Putamen (tissue), 1 donor: ENCODE measurements around the gene TRIM62.

ENCODE experiments used
- DNase-seq: peaks from one replicate; pipeline ENCODE4 v3.0.0-alpha.2; 2016; ENCODE audit warnings: low spot score

TRIM62 gene

DNA sequence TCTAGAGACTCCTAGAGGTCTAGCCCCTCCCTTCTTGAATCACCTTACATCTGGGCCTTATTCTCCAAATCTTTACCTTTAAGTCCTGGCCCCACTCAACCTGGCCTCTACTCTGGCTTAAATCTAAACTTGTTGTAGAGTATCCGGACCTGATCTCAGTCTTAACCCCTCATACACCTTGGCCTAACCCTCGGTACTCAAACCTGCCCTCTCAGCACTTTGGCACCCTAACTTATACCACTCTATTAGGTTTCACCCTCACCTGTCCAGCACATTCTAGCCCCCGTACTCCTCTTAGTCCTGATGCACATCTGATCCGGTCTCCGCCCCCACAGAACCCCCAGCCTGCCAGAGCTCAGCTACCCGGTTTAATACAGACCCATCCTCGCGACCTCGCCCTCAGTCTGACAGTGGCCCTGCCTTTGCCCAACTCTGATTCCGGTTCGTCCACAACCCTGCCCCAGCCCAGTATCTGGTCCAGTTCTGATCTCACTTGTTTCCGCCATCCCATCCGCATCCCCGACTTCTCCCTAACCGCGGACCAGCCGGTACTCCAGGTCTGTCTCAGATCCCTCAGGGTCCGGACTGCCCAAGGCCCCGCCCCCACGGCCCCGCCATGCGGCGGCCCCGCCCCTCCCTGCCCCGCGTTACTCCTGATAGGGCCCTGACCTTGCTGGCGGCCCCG lies 1.5 kb downstream of the TRIM62 start:
- no peak for DNase-seq

DNA sequence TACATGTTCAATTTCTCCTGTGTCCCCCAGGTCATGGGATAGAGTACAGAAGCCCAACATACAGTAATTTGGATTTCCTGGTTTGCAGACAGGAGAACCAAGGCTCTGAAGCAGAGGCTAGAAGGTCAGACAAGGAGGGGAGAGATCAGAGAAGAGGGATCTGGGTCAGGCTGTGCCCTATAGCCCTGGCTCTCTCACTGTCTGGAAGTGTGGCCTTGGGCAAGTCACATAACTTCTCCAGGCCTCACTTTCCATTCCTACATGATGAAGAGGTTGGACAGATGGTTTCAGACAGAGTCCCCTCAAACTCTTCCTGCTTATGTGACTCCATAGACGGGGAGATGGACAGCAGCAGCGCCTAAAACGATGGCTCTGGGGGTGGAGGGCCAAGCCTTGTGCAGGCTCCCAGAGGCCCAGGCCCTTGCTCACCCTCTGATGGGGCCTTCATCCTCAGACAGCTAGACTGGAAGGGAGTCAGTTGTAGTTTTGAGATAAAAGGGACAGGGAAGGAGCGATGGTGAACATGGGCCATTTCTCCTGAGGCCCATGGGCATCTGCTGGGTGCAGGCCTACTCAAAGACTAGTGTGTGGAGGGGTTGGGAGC lies 2.9 kb downstream of the TRIM62 start:
- no peak for DNase-seq

DNA sequence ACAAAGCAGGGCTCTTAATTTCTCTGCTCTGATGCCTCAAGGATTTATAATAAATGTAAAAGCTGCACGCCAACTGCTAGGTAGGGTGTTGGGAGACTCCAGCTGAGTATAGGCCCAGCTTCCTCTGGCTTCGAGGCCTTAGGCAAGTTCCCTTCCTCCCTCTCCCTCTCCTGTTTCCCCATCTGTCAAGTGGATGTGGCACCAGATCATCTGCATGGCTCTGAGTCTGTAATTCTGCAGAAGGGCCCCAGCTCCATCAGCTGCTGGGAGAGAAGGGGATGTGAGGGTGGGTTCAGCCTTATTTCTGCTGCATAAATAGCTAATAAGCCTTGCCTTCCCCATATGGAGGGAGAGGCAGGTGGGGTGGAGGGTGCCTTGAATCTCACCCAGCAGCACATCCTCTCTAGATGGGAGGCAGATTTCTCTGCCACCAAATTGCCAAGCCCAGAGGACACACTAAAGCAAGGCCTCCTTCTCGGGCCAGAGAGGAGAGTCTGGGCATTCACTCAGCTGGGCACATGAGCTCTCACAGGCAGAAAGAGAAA lies 3.8 kb downstream of the TRIM62 start:
- DNase-seq: no peak

DNA sequence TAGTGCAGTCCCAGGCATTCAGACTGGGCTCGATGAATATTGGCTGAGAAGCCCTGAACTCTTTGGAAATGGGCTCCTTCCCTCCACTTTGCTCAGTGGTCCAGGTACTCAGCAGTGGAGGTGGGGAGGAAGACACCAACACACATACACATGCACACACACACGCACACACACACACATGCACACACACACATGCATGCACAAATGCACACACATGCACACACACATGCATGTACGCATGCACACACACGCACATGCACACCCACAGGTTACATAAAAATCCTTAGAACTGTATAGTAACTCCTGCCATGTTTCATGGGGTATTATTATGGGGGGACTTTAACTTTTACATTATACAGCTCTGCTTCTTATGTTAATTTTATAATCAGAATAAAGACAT lies 5.0 kb downstream of the TRIM62 start:
- DNase-seq: no peak

DNA sequence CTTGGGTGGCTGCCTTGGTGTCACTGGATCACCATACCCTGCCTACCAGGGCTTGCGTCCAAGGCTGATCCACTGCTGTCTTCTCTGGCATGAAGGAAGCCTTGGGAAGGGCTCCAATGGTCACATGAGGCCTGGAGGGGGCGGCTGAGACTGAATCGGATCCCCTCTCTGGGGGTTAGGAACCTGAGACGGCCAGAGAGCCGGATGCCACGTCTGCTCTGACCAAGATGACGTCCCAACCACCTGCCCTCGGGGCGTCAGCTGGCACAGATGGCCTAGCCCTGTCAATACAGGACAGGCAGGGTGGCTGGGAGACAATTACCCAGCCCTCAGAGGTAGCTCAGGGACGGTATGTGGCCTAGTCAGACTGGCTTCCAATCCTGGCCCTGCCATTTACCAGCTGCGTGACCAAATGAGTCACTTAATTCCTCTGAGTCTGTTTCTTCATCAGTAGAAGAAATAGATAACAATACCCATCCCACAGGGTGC lies 5.4 kb downstream of the TRIM62 start:
- DNase-seq: no peak

DNA sequence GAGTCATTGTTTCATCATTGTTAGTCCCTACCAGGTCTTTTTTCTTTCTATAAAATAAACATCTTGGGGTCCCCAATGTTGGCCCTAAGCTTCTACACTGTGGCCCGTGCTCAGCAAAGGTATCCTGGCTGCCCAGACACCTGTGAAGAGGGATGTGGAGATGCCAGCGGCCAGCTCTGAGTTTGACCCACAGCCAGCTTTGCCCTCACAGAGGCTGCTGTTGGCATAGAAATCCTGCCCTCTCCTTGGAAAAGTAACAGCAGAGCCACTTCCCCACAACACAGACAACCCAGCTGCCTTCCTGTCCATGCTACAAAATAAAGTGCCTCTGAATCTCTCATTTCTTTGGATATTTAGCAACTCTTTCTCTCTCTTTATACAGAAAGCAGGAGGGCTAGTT lies 6.0 kb downstream of the TRIM62 start:
- DNase-seq: no peak

DNA sequence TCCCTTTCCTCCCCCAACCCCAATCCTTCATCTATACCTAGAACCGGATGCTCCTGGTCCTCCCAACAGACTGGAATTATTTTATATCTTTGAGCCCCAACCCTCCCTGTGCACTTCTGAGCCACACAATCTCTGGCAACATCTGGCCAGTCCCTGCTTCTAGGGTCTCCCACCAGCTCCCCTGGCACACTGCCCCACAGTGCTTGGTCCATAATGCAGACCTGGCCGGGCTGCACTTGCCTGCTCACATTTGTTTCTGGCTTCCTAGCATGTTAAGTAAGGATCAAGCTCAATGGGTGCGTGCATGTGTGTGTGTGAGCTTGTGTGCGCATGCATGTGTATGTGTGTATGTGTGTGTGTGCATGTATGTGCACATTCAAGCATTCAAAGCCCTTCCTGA lies 8.8 kb downstream of the TRIM62 start:
- no peak for DNase-seq

DNA sequence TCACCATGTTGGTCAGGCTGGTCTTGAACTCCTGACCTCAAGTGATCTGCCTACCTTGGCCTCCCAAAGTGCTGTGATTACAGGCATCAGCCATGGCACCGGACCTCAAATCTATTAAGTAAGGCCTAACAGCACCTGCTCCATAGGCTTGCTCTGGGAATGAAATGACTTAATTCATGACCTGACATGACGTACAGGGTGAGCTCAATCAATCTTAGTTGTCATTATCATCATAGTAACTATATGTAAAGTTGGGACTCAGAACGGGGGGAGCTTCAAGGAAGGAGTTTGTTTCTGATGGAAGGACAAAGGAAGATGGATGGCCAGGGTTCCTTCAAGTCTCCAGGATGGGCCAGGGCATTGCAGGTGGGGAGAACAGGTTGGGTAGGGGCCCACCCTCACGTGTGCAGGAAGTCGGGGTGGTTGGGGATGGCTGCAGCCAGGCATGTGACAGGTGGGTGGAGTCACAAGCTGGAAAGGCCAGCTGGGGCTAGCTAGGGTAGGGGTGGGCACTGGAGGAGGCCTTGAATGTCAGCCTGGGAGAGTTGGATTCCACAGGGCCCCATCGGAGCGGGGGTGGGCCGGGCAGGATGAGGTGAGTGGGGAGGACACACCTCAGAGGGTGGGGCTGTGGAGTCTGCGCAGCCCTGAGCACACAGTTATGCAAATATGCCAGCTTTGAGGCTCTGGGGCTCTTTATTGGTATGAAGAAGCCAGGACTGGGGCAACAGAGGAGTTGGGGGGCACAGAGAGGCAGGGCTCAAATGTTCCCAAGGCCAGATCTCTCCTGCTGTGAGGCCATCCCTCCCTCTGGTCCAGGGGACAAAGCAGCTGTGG lies 9.6 kb downstream of the TRIM62 start:
- no peak for DNase-seq

DNA sequence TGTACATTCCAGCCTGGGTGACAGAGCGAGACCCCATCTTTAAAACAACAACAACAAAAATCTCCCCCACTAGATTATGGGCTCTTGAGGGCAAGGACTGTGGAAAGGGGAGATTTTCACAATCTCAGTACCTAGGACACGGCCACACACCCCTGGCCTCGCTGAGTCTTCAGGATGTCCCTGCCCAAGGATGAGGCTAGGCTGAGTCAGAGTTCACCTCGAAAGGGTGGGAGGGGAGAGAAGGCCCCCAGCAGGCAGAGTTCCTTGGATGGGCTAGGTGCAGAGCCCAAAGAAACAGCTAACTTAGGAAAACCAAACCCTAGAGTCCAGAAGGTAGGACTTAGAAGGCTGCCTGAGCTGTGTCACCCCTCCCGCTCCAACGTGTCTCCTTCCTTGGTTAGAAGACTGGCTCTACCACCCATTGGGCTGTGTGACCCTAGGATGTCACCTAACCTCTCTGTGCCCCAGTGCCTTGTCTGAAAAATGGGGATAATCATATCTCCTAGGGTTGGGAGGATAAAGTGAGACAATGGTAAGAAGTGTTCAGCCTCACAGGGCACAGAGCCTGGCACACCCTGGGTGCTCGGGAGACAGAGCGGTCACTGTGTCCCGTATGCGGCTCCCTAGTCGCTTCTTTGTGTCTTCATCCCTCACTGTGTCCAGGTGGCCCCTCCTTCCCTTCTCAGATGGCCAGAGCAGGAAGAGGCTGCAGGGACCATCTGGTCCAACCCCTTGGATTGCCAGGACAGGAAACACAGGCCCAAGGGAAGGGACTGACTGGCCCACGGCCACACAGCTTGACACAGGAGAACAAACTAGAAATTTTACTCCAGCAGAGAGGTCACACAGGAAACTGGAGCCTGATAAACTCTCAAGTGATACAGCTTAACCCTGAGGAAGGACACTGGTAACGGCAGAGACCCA lies 11.2 kb downstream of the TRIM62 start:
- DNase-seq: no peak

DNA sequence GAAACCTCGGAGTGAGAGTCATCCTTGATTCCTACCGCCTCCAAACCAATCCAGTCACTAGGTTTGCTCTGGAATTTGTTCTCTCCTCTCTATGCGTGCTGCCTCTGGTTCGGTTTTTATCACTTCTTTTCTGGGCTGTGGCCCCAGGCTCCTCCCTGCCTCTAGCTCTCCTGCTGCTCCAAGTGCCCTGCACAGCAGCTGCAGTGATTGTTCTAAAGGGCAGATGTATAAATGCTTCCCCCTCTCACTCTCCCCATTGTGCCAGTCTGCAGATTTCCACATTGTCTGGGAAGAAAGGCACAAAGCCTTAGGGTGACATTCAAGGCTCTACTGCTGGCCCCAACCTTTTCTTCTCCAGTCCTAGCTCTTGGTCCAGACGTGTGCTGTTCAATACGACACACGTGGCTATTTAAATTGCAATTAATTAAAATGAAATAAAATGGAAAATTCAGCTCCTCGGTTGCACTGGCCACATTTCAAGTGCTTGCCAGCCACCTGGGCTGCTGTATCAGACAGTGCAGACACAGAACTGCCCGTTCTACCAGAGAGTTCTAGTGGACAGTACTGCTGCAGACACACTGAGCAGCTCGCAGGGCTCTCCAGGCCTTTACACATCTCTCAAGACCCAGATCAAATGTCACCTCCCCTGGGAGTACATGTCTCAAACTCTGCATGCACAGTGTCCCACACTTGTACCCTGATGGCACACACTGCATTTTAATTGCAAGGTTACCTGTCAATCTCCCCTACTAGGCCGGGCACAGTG lies 12.4 kb downstream of the TRIM62 start:
- DNase-seq: no peak

DNA sequence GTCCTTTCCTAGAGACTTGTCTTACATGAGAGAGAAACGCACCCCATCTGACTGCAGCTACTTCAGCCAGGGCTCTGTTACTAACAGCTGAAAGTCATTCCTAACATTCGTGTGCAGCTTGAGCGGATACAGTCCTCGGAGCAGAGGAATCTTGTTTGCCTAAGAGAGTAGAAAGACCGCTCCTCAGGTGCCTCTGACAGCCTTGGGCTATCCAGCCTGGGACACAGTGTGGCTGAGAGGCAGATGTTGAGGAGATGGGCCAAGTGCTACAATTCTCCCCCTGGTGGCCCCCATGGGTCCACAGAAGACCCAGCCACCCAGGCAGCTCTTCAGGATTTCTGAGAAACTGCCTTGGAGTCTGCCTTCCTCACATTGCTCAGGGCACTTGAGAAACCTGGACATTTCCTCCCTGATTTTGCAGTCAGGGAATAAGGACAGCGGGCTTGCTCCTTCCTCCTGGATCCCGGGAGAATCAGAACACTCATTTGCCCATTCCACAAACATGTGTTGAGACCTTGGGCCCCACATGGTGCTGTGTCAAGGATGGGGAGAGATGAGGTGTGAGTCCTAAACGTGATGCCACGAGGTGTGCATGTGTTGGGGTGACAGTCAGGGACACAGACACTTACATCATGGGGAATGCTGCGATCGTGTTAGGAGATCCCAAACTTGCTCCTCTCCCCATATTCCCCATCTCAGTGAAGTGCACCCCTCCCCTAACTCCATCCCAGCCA lies 13.1 kb downstream of the TRIM62 start:
- DNase-seq: no peak

DNA sequence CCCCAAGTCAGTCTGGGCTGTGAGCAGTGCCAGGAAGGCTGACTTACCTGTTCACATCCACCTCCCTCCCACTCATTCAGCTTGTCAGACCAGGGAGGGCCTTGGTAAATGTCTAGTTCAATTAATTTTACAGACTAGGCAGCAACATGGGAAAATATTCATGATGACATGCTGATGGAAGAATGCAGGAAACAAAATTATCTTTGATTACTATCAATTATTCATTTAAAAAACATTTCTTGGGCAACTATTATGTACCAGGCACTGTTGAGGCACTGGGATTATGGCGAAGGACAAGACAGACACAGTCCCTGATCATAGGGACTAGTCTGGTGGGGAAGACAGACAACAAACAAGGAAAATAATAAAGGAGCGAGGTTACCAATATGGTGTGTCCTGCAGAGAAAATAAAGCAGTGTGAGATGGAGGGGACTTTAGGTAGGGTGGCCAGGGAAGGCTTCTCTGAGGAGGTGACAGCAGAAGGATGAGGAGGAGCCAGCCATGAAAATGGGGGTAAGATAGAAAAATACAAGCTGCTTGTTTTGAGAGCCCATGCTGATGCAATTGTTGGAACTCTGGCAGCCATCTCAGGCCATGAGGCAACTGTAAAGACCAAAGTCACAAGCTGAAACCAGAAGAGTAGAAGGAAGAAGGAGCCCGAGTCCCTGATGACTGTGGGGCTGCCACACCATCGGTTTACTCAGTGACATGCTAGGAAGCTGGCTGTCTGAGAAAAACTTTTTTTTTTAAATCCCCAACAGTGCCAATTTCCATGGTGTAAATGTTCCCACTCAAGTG lies 14.0 kb downstream of the TRIM62 start:
- no peak for DNase-seq

DNA sequence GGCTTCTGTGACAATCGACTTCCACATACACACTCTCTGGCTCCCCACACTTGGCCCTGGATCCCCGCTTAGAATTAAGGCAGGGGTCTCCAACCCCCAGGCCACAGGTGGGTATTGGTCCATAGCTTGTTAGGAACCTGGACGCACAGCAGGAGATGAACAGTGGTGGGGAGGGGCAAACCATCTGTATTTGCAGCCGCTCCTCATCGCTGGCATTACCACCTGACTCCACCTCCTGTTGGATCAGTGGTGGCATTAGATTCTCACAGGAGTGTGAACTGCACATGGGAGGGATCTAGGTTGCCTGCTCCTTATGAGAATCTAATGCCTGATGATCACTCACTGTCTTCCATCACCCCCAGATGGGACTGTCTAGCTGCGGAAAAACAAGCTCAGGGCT lies 16.0 kb downstream of the TRIM62 start:
- no peak for DNase-seq

DNA sequence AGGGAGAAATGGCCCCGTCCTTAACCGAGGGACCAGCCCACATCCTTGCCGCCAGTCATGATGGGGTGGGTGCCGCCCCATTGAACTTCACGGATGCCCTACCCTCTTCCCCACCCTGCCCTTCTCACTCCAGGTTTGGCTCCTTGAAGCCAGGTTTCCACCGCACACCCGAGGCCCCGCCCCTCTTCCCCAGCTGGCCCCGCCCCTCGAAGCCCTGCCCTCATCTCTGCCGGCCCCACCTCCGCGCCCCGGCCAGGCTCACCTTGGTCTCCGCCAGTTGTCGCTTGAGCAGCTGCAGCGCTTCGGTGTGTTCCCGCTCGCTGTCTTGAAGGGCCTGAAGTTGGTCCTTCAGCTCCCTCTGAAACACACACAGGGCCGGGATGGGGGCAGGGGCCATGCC lies 16.6 kb downstream of the TRIM62 start:
- no peak for DNase-seq

DNA sequence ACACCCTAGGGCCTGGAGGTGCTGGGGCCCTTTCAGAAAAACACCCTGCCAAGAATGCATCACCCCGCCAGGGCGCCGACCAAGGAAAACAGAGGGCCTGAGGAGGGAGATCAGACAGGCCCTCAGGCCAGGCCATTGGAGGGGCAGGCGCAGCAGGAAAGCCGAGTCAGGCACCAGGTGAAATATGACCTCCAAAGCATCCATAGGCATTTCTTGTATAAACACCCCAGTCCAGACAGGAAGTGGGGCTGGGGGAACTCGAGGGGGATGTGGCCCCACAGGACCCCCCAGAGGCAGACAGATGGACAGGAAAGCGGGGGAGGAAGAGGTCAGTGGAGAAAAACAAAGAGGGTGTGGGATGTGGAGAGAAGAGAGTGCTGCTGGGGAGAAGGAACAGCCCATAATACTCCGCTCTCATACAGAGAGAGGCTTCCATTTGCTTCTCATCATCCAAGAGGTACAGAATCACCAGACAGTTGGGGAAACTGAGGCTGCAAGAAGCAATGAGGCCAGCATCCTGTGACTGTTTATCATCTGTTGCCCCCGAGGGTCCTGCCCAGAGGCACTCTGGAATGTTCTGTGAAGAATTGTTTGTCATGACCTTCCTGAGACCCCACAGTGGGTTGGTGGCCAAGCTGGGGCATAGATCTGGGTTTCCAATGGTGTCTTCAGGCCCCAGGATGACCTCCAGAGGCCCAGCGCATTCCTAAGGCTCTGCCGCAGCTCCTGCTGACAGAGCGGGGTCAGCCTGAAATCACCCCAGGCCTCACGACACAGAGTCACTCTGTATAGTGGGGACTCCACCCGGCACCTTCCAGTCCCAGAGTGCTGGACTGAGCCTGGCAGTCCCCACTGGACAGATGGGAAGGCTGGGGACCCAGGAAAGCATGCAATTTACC lies 18.0 kb downstream of the TRIM62 start:
- DNase-seq: no peak

DNA sequence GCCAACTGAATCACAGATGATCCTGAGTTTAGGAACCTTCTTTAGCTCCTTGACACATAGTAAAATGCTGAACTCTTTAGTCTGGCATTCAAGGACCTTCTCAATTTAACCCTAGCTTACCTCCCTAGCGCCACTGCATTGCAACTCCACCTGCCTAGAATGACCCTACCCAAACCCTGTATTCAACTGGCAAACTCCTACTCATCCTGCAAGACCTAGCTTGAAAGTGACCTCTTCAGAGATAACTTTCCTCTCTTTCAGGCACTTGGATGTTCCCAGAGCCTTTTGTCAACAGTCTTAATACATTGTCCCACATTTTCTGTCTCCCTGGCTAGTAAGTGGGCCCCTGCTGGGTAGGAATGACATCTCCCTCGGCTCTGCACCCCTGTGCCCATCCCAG lies 19.7 kb downstream of the TRIM62 start:
- no peak for DNase-seq

DNA sequence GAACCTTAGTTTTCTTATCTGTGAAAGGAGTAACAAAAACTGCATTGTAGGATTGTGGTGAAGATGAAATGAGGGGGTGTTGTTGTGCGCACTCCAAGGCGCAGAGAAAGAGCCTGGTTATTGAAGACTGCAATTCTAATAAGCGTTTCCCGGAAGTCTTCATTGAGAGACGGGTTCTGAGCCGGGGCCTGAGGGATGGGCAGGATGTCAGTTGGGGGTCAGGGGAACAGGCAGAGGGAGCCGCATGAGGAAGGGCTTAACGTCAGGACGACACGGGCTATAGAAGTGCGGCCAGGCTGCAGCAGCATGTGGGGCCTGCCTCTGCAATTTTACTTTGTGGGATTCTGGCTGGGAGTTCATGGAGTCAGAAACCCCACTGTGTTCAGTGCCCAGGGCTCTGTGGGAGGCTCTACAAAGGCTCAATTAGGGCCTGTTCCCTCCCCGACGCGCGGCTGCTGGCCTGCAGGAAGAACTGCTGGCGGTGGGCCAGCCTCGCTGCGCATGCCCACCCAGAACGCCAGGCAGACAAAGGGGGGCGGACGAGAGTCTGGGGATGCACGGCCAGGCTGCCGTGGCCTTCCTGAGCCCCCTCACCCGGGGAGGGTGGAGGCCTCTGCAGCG lies 20.7 kb downstream of the TRIM62 start:
- DNase-seq: peak; percentile 88

DNA sequence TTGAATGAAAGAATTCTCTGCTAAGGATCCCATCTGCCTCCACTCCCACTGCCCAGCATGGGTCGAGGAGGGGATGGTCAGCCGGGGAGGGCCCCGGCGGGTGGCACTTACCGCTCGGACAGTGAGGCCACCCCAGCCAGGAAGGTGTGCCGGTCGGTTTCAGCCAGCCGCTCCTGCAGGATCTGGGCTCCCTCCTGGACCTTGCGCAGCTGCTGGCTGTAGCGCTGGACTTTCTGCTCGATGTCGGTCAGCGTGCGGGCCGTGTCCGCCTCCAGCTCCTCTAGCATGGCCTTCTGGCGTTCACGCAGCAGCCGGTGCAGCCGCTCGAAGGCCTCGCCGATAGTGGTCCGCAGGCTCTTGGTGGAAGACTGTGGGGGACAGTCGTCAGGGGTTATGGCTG lies 22.3 kb downstream of the TRIM62 start:
- DNase-seq: no peak
